OCI-LY1 (cell line): Measurements from ENCODE around the gene MED27.

Experiments used
- EZH2 ChIP-seq: fragments of 200-600 bp; sonication (generic), shearing (Covaris generic); IDR thresholded peaks from 2 replicates; pipeline ENCODE4 v1.8.0; 2017; ENCODE audit warnings: borderline replicate concordance, mixed run types, mild to moderate bottlenecking, antibody characterized with exemption, low read length, moderate library complexity, mixed read lengths
- TF ChIP-seq, protein P1 (sequence below): fragments of 200-600 bp; sonication (generic), shearing (Covaris generic); IDR thresholded peaks from 2 replicates; pipeline ENCODE4 v1.5.1; 2017; ENCODE audit warnings: mild to moderate bottlenecking, antibody characterized with exemption, low read length, moderate library complexity, mixed read lengths

GRCh38 chr9:131905144-131905543 is 174.5 kb downstream of the MED27 start:
- TF ChIP-seq, protein P1, sequence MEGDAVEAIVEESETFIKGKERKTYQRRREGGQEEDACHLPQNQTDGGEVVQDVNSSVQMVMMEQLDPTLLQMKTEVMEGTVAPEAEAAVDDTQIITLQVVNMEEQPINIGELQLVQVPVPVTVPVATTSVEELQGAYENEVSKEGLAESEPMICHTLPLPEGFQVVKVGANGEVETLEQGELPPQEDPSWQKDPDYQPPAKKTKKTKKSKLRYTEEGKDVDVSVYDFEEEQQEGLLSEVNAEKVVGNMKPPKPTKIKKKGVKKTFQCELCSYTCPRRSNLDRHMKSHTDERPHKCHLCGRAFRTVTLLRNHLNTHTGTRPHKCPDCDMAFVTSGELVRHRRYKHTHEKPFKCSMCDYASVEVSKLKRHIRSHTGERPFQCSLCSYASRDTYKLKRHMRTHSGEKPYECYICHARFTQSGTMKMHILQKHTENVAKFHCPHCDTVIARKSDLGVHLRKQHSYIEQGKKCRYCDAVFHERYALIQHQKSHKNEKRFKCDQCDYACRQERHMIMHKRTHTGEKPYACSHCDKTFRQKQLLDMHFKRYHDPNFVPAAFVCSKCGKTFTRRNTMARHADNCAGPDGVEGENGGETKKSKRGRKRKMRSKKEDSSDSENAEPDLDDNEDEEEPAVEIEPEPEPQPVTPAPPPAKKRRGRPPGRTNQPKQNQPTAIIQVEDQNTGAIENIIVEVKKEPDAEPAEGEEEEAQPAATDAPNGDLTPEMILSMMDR: no peak
- no peak for TF ChIP-seq EZH2
